Mucosa of rectum (tissue), 2 donors: ENCODE data around the gene LTBP2.

Experiments used
- H3K27ac ChIP-seq, 2 donors: one replicate each; pipeline ENCODE4 v1.7.0; 2013; ENCODE audit warnings: inconsistent platforms in 2 of 2, low read depth in 2 of 2, low read length in 2 of 2
- H3K27me3 ChIP-seq, 2 donors: one replicate each; pipeline ENCODE4 v1.7.0; 2013; ENCODE audit warnings: low read length in 2 of 2; ENCODE audit not compliant: control insufficient read depth in 2 of 2, insufficient read depth in 2 of 2
- H3K36me3 ChIP-seq, 2 donors: one replicate each; pipeline ENCODE4 v1.7.0; 2013; ENCODE audit warnings: low read length in 2 of 2; ENCODE audit not compliant: control insufficient read depth in 2 of 2, insufficient read depth in 2 of 2
- H3K4me1 ChIP-seq, 2 donors: one replicate each; pipeline ENCODE4 v1.7.0; 2013; ENCODE audit warnings: low read length in 2 of 2, mild to moderate bottlenecking in 1 of 2; ENCODE audit not compliant: control insufficient read depth in 2 of 2, insufficient read depth in 2 of 2
- H3K4me3 ChIP-seq, 2 donors: one replicate each; pipeline ENCODE4 v1.7.0; 2013; ENCODE audit warnings: low read length in 2 of 2
- H3K9ac ChIP-seq, 2 donors: one replicate each; pipeline ENCODE4 v1.7.0; 2013; ENCODE audit warnings: low read length in 2 of 2, low read depth in 1 of 2, mild to moderate bottlenecking in 1 of 2
- H3K9me3 ChIP-seq, 2 donors: one replicate each; pipeline ENCODE4 v1.7.0; 2013; ENCODE audit warnings: low read length in 2 of 2; ENCODE audit not compliant: control insufficient read depth in 2 of 2
- donor health status: healthy.
- donor health status: Normal muscosa, but diverticular disease.

The LTBP2 gene

GRCh38 chr14:74521756-74522155, 90.3 kb downstream of the LTBP2 start:
- no peaks in the 10 kb centered on the region for H3K4me1 ChIP-seq
- H3K27ac ChIP-seq = no peak overlapping the region
- no peaks in the 10 kb centered on the region for H3K36me3 ChIP-seq
- H3K4me3 ChIP-seq = no peak overlapping the region
- H3K9me3 ChIP-seq = no peaks in the 10 kb centered on the region
- H3K9ac ChIP-seq = no peak overlapping the region
- H3K27me3 ChIP-seq = peaks cover 0 to 2% of the 10 kb centered on the region in 2 donors

GRCh38 chr14:74519316-74520074, 92.5 kb downstream of the LTBP2 start:
- Histone ChIP-seq H3K27ac (no peak overlapping the region), H3K9ac (no peak overlapping the region), H3K27me3 (peaks cover 0 to 2% of the 10 kb centered on the region in 2 donors), H3K36me3 (no peaks in the 10 kb centered on the region), H3K4me1 (no peaks in the 10 kb centered on the region), H3K4me3 (no peak overlapping the region), H3K9me3 (no peaks in the 10 kb centered on the region)

- no peak overlapping the region for H3K27ac ChIP-seq
- no peaks in the 10 kb centered on the region for H3K4me1 ChIP-seq
- no peaks in the 10 kb centered on the region for H3K9me3 ChIP-seq
- H3K4me3 ChIP-seq = no peak overlapping the region
- H3K36me3 ChIP-seq = no peaks in the 10 kb centered on the region
- no peak overlapping the region for H3K9ac ChIP-seq
- H3K27me3 ChIP-seq = peaks cover 0 to 2% of the 10 kb centered on the region in 2 donors
Observed at GRCh38 chr14:74518221-74518620, 93.8 kb downstream of the LTBP2 start.

- Histone ChIP-seq H3K27ac (no peak overlapping the region), H3K9ac (no peak overlapping the region), H3K4me3 (no peak overlapping the region), H3K36me3 (no peaks in the 10 kb centered on the region), H3K4me1 (no peaks in the 10 kb centered on the region), H3K9me3 (no peaks in the 10 kb centered on the region), H3K27me3 (peaks cover 0 to 2% of the 10 kb centered on the region in 2 donors)
Observed at GRCh38 chr14:74517731-74518130, 94.3 kb downstream of the LTBP2 start.

GRCh38 chr14:74516451-74517160, 95.4 kb downstream of the LTBP2 start:
- no peak overlapping the region for H3K4me3 ChIP-seq
- no peak overlapping the region for H3K9ac ChIP-seq
- H3K36me3 ChIP-seq = no peaks in the 10 kb centered on the region
- no peaks in the 10 kb centered on the region for H3K27me3 ChIP-seq
- H3K4me1 ChIP-seq = no peaks in the 10 kb centered on the region
- H3K27ac ChIP-seq = no peak overlapping the region
- no peaks in the 10 kb centered on the region for H3K9me3 ChIP-seq

GRCh38 chr14:74515891-74516412, 96.1 kb downstream of the LTBP2 start:
- H3K36me3 ChIP-seq = no peaks in the 10 kb centered on the region

GRCh38 chr14:74514471-74514941, 97.5 kb downstream of the LTBP2 start:
- no peak overlapping the region for H3K9ac ChIP-seq
- no peaks in the 10 kb centered on the region for H3K36me3 ChIP-seq
- no peak overlapping the region for H3K4me3 ChIP-seq
- H3K9me3 ChIP-seq = no peaks in the 10 kb centered on the region
- no peaks in the 10 kb centered on the region for H3K4me1 ChIP-seq
- H3K27me3 ChIP-seq = no peaks in the 10 kb centered on the region
- no peak overlapping the region for H3K27ac ChIP-seq

More at GRCh38 chr14:74515891-74516412, 96.1 kb downstream of the LTBP2 start:
- H3K9me3 ChIP-seq = no peaks in the 10 kb centered on the region
- no peaks in the 10 kb centered on the region for H3K27me3 ChIP-seq
- H3K27ac ChIP-seq = no peak overlapping the region
- H3K9ac ChIP-seq = no peak overlapping the region
- no peak overlapping the region for H3K4me3 ChIP-seq
- no peaks in the 10 kb centered on the region for H3K4me1 ChIP-seq

- H3K27me3 ChIP-seq = peaks cover 0 to 3% of the 10 kb centered on the region in 2 donors
- no peak overlapping the region for H3K27ac ChIP-seq
- H3K9me3 ChIP-seq = no peaks in the 10 kb centered on the region
- no peak overlapping the region for H3K9ac ChIP-seq
- no peaks in the 10 kb centered on the region for H3K4me1 ChIP-seq
- no peaks in the 10 kb centered on the region for H3K36me3 ChIP-seq
- no peak overlapping the region for H3K4me3 ChIP-seq
Observed at GRCh38 chr14:74511966-74512830, 99.8 kb downstream of the LTBP2 start.

GRCh38 chr14:74510959-74511409, 101.1 kb downstream of the LTBP2 start:
- Histone ChIP-seq H3K9me3 (no peaks in the 10 kb centered on the region), H3K36me3 (no peaks in the 10 kb centered on the region), H3K27ac (no peak overlapping the region), H3K9ac (no peak overlapping the region), H3K27me3 (peaks cover 0 to 3% of the 10 kb centered on the region in 2 donors), H3K4me3 (no peak overlapping the region), H3K4me1 (no peaks in the 10 kb centered on the region)
